Activated CD4-positive, CD25-positive, alpha-beta regulatory T cell (primary cell): ENCODE results near the gene REV3L.
"Not testable (repeated sequence)": the region's sequence is repeated elsewhere in the genome, so short reads cannot be mapped to it uniquely, and the experiment has no call there.

Source experiments
- DNase-seq, 4 experiments: peaks; one replicate each; lab custom pipeline; 2025; lab: John Stamatoyannopoulos, UW

REV3L gene

GRCh38 chr6:111367393-111368088 lies 115.5 kb downstream of the REV3L start:
- DNase-seq = no peak

DNA sequence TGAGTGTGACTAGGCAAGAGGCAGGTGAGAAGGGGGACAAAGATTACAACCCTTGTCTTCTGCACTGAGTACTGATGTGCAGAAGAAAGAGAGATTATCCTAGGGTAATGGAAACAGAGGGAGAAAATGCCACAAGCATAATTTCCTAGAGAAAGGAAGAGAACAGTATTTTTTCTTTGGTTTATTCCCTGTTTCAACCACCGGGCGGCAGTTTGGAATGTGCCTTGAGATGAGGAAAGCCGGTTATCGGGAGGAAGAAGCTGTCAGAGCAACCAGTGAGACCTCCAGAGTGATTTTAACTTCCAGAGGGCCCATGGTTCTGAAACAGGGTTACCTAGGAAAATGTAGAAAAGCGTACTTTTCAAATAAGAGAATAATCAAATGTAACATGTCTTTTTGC lies 121.4 kb downstream of the REV3L start:
- no peak for DNase-seq

GRCh38 chr6:111358454-111358853 lies 124.6 kb downstream of the REV3L start:
- no peak for DNase-seq

DNA sequence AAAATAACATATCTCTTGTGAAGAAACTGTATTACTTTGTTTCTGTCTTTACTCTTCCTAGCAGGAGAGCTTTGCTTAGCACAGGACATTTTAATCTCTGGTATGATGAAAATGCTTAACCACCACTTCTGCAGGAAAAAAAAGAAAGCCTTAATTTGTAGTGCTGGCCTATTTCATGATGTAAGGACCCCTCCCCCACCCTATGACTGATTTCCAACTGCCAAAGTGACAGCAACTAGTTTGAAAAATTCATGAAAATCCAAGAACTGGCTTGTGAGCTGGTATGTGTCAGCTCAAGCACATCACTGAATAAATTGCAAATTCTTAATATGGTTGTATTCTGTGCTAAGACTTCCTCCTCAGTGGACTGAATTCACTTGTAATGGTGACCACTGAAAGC lies 125.3 kb downstream of the REV3L start:
- DNase-seq = no peak

- DNase-seq = no peak
Observed at GRCh38 chr6:111356551-111356950, 126.5 kb downstream of the REV3L start.

- no peak for DNase-seq
Observed at GRCh38 chr6:111354758-111355555, 128.1 kb downstream of the REV3L start.

GRCh38 chr6:111353912-111354462 lies 129.0 kb downstream of the REV3L start:
- no peak for DNase-seq

DNA sequence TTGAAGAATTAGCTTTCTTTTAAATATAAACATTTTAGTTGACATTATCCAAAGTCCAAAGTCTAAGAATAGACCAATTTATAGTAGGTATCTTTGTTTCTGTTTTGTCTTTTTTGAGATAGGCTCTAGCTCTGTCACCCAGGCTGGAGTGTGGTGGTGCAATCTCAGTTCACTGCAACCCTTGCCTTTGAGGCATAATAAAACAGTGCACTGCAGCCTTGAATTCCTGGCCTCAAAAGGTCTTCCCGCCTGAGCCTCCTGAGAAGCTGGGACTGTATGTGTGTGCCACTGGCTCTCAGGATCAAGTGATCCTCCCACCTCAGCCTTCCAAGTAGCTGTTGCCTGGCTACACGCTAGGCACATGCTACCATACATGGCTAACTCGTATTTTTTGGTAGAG lies 135.4 kb downstream of the REV3L start:
- no peak for DNase-seq

GRCh38 chr6:111342913-111343312 lies 140.1 kb downstream of the REV3L start:
- no peak for DNase-seq

DNA sequence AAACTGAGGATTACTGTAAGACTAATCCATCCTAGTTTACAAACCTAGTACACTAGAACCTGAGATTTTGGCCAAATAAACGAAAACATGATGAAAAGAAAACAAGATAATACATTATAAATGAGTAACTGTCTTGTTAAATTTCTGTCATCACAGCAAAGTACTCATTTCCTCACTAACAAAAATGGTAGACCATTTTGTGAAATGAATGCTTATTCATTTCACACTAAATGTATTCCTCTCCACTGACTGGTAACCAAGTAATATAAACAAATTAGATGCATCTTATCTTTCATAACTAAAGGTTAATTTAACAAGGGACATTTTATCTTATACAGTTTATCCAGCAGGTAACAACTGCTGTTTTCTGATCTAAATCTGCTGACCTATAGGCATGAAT lies 143.7 kb downstream of the REV3L start:
- no peak for DNase-seq

- DNase-seq = no peak
Observed at GRCh38 chr6:111338843-111339242, 144.2 kb downstream of the REV3L start.

DNA sequence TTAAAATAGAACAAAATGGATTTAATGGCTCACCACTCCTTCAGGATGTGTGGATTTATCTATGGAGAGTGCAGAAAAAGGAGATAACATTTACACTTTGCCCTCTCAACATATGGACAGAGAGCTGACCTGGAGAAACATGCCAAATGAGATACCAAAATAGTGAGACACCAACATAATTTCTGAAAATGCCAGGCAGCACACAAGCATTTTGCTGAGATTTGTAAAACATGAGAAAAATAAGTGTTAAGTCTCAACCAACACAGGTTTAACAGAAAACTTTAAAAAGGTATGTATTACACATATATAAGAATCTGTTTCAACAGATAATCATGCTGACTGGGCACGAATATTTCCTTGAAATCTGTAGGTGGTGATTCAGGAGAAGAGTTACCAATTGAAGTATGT lies 145.2 kb downstream of the REV3L start:
- DNase-seq = no peak

DNA sequence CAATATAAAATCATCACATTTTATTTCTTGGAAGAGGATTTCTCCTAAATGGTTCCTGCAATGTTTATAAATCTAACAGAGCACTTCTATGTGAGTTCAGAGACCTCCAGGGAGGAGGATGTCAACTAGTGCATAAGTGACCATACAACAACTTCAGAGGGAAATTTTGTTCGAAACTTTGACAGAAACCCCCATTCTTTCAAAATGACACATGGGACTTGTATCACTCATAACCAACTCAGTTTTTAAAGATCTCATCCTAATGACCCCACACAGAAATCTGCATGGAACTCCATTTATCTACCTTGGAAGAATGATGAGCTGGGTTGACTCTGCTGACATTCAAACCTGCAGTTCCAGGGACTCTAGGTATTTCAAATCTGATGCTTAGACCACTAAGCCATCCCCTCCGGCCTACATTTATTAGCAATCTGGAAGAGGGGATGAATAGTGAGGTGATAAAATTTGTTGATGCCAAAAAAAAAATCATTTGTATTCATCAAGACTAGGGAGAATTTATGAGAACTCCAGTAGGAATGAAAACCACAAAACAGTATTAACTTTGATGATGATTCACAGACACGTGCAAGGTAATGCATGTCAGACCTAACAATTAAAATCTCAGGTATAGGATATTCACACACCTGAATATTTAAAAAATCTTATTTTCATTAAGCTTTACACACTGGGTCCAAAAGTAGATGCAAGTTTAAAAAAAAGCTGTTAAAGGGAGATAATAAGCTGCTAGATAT lies 153.0 kb downstream of the REV3L start:
- DNase-seq = no peak

DNA sequence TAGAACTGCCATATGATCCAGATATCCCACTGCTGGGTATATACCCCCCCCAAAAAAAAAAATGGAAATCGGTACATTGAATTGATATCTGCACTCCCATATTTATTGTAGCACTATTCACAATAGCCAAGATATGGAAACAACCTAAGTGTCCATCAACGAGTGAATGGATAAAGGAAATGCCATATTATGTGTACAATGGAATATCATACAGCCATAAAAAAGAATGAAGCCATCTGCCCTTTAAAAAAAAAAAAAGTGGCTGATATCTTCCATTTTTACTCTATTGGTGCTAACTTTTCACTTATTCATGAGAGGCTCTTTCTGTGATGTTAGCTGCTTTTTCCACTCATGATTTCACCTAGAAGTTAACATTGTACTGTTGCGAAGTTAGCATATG lies 156.5 kb downstream of the REV3L start:
- DNase-seq = no peak

DNA sequence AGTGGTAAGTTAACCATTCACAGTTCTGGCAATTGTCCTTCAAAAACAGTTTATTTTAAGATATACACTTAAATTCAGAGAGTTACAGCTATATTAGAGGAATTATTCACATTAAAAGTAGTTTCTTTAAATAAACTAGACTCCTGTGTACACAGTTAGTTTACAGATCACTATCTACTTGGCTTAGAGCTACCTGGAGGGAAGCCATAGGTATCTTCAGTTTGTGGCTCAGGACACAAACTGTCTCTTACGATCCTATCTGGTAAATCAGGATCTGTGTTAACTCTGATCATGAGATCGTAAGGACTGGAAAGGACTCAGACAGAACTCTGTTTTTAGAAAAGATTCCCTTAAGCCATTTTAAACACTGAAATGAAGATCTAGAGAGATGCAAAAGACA lies 160.9 kb downstream of the REV3L start:
- DNase-seq = no peak

- DNase-seq = not testable (repeated sequence)
Observed at GRCh38 chr6:111307950-111308349, 175.1 kb downstream of the REV3L start.

DNA sequence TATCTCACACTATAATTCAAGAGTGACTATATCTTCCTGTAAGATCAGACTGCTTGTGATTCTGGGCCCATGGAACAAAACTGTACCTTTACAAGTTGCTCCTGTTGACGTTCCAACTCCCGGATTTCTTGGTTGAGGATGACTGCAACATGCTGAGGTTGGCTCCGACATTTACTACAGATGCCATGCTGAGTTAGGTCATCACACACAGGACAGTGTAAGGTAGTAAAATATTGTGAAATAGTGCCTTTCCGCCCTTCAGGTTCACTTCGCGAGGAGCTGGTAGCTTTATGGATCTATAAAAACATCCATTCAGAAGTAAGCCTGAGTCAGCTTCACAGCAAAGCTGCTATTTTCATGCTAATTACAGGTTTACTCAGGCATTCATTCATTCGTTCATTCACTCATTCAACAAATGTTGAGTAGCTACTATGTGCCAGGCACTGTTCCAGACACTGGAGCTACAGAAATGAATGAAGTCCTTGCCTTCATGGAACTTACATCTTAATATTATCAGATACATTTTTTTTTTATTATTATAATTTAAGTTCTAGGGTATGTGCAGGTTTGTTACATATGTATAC lies 175.7 kb downstream of the REV3L start:
- no peak for DNase-seq

GRCh38 chr6:111306104-111306888 lies 176.7 kb downstream of the REV3L start:
- DNase-seq = no peak

- DNase-seq = no peak
Observed at GRCh38 chr6:111301946-111302345, 181.1 kb downstream of the REV3L start.

DNA sequence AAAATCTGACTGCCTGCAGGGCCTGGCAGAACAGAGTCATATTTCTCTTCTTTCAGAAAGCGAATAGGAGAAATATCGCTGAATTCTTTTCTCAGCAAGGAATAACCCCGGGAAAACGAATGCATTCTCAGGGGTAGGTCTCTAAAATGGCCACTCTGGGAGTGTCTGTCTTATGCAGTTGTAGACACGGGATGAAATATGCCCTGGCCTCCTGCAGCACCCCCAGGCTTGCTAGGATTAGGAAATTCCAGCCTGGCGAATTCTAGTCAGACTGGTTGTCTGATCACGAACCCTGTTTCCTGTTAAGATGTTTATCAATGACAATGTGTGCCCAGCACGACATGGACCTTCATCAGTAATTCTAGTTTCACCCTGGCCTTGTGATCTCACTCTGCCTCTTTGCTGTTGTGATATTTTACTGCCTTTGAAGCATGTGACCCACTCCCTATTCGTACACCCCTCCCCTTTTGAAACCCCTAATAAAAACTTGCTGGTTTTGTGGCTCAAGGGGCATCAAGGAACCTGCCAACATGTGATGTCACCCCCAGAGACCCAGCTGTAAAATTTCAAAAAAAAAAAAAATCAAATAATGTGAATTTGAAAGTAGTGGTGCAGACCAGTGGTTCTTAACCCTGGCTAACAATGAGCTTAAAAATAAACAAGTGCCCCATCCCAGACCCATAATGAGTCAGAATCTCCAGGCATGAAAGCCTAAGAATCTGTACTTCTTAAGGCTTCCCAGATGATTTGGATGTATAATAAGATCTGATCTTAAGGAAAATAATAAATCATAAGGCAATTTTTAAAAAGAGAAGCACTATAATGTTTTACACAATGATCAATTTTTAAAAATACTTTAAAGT lies 181.8 kb downstream of the REV3L start:
- DNase-seq = not testable (repeated sequence)
